K562 (cell line): ENCODE measurements around the gene IL34. TPM values are rescaled to one million over a fixed set of nuclear protein-coding genes. Genes with fewer than 3 reads are reported as not detected.

Source experiments
- ATAC-seq: fragments of 200-7000 bp; cut with Tn5 transposase; 3 replicates; pipeline ENCODE4 v1.9.1; 2020; ENCODE audit warnings: moderate library complexity
- BruUV-seq: library from RNA; stranded (reverse); fragments of 400-500 nt; replicated peaks from 2 replicates; lab custom pipeline; 2021; lab: Mats Ljungman, UMichigan
- CTCF ChIA-PET: fragments of 300-600 bp; formaldehyde crosslinking; extraction: SDS; loops from one replicate; lab custom pipeline; 2021; ENCODE audit warnings: low intra/inter-chr PET ratio; lab: Yijun Ruan, JAX
- POLR2A ChIA-PET: fragments of 300-600, 350-650 bp; sonication (Branson Sonifier 250); formaldehyde crosslinking; extraction: SDS; loops from one replicate; lab custom pipeline; 2021; ENCODE audit warnings: antibody characterized with exemption, inconsistent platforms; lab: Yijun Ruan, JAX
- DNase-seq, 4 experiments: peaks; one replicate each; pipeline versions ENCODE4 v3.0.0 to v3.0.0-alpha.2; 2011 to 2018; ENCODE audit warnings: low spot score in 3 of 4, mixed read lengths in 3 of 4; ENCODE audit errors: extremely low read depth in 1 of 4
- FAIRE-seq: peaks from 2 replicates; lab custom pipeline; 2011; peaks lifted over from hg19 to GRCh38; lab: Jason Lieb, UNC
- H2AFZ ChIP-seq: 2 replicates; pipeline ENCODE4 v1.6.0; 2011; ENCODE audit warnings: low read depth, low read length, control low read depth, inconsistent platforms
- H3K27ac ChIP-seq: fragments of 200-600 bp; 3 replicates; pipeline ENCODE4 v1.8.0; 2011; ENCODE audit warnings: low read depth, mild to moderate bottlenecking, control low read depth, inconsistent platforms, low read length, moderate library complexity, mixed read lengths; ENCODE audit errors: extremely low read depth
- H3K27me3 ChIP-seq, 2 experiments: fragments of 300-600 bp in 1 of 2; 2 replicates in 1 of 2; 3 replicates in 1 of 2; pipeline versions ENCODE4 v1.6.0 to v1.8.0; 2011; ENCODE audit warnings: inconsistent platforms in 2 of 2, low read length in 2 of 2, mild to moderate bottlenecking in 1 of 2, mixed read lengths in 1 of 2, moderate library complexity in 1 of 2; ENCODE audit not compliant: control insufficient read depth in 2 of 2, insufficient read depth in 2 of 2
- H3K36me3 ChIP-seq: fragments of 300-600 bp; 3 replicates; pipeline ENCODE4 v1.8.0; 2011; ENCODE audit warnings: mild to moderate bottlenecking, low read length, inconsistent platforms; ENCODE audit not compliant: control insufficient read depth, insufficient read depth
- H3K4me1 ChIP-seq, 2 experiments: fragments of 200-600 bp in 1 of 2; replicated peaks in 1 of 2; 2 replicates in 1 of 2; 3 replicates in 1 of 2; pipeline versions ENCODE4 v1.5.1 to v1.8.0; 2011; ENCODE audit warnings: inconsistent platforms in 2 of 2, low read length in 2 of 2, mild to moderate bottlenecking in 1 of 2, mixed read lengths in 1 of 2, moderate library complexity in 1 of 2; ENCODE audit not compliant: control insufficient read depth in 2 of 2, insufficient read depth in 2 of 2
- H3K4me2 ChIP-seq: 2 replicates; pipeline ENCODE4 v1.6.1; 2011; ENCODE audit warnings: low read length, control low read depth, inconsistent platforms, mixed read lengths; ENCODE audit not compliant: insufficient read depth
- H3K4me3 ChIP-seq: fragments of 200-600 bp; sonication (generic), shearing (Covaris generic); 2 replicates; pipeline ENCODE4 v1.5.1; 2016; ENCODE audit warnings: control low read depth, inconsistent platforms
- H3K79me2 ChIP-seq: fragments of 200-600 bp; 3 replicates; pipeline ENCODE4 v1.8.0; 2011; ENCODE audit warnings: low read length, inconsistent platforms; ENCODE audit not compliant: control insufficient read depth, insufficient read depth
- H3K9ac ChIP-seq, 2 experiments: 2 replicates each; pipeline versions ENCODE4 v1.6.0 to v1.6.1; 2011; ENCODE audit warnings: low read depth in 2 of 2, low read length in 2 of 2, control low read depth in 1 of 2, inconsistent platforms in 1 of 2, mild to moderate bottlenecking in 1 of 2, mixed read lengths in 1 of 2; ENCODE audit not compliant: insufficient read depth in 1 of 2
- H3K9me1 ChIP-seq: one replicate; pipeline ENCODE4 v1.6.0; 2011; ENCODE audit warnings: inconsistent platforms, mild to moderate bottlenecking, low read length, moderate library complexity; ENCODE audit not compliant: control insufficient read depth, insufficient read depth
- H3K9me3 ChIP-seq: replicated peaks from 2 replicates; pipeline ENCODE4 v1.5.1; 2011; ENCODE audit warnings: low read depth, low read length, inconsistent platforms; ENCODE audit not compliant: control insufficient read depth, insufficient read depth
- H4K20me1 ChIP-seq: replicated peaks from 2 replicates; pipeline ENCODE4 v1.6.1; 2011; ENCODE audit warnings: low read length, inconsistent platforms, mixed read lengths; ENCODE audit not compliant: control insufficient read depth, insufficient read depth
- GATAD2B ChIP-seq: fragments of 450-650 bp; IDR thresholded peaks from 2 replicates; pipeline ENCODE4 v1.6.1; 2017; ENCODE audit warnings: mild to moderate bottlenecking, borderline replicate concordance
- HMG20A ChIP-seq: fragments of 450-650 bp; formaldehyde crosslinking; conservative IDR thresholded peaks from 2 replicates; pipeline ENCODE4 v1.4.0; 2020; ENCODE audit warnings: mild to moderate bottlenecking, mixed read lengths
- PCBP1 ChIP-seq: fragments of 200-400 bp; formaldehyde crosslinking; IDR thresholded peaks from 2 replicates; pipeline ENCODE4 v1.6.1; 2018; ENCODE audit warnings: mild to moderate bottlenecking, low read depth, low read length; ENCODE audit not compliant: poor library complexity, severe bottlenecking
- PURB ChIP-seq: sonication (generic); formaldehyde crosslinking; IDR thresholded peaks from 2 replicates; pipeline ENCODE4 v1.9.0; 2021; ENCODE audit warnings: low read depth, mild to moderate bottlenecking, missing genetic modification reagents
- PYGO2 ChIP-seq: fragments of 450-650 bp; IDR thresholded peaks from 2 replicates; pipeline ENCODE4 v1.6.1; 2016; ENCODE audit warnings: mild to moderate bottlenecking, missing genetic modification characterization, moderate library complexity, missing compliant biosample characterization
- ZNF408 ChIP-seq: fragments of 250-450 bp; sonication (Bioruptor Pico); IDR thresholded peaks from 2 replicates; pipeline ENCODE4 v1.4.0; 2020; ENCODE audit warnings: low read depth, mild to moderate bottlenecking, moderate library complexity
- WGBS: fragments of 100-300 bp; shearing (Covaris generic); methylation state at CpG from one replicate; pipeline ENCODE4 v1.1.6; 2016; ENCODE audit warnings: low coverage, mixed read lengths; ENCODE audit not compliant: insufficient coverage; ENCODE audit errors: missing lambda C conversion rate; 5-methylcytosine and 5-hydroxymethylcytosine counted together
- in situ Hi-C: fragments of 300-500 bp; cut with MboI; formaldehyde crosslinking; loops from 4 replicates; pipeline ENCODE4 v1.15.0; 2018; ENCODE audit warnings: inconsistent platforms, mixed read lengths
- intact Hi-C: fragments of 100-400 bp; cut with micrococcal nuclease; formaldehyde crosslinking; loops from 2 replicates; pipeline ENCODE4 v1.14.2; 2022
- polyA plus RNA-seq, 8 experiments: library from polyadenylated mRNA; depleted of rRNA in 4 of 8; stranded (reverse) in 5 of 8; unstranded in 3 of 8; fragments of >200 nt; fragmentation: Nextera tagmentation in 2 of 8; fragmentation: Illumina TruSeq in 1 of 8; extraction: Ambion mirVana in 2 of 8; extraction: Trizol in 1 of 8; gene quantifications; 2 replicates each; pipeline versions ENCODE4 v1.2.1 to v1.2.3, GENCODE V29; 2011 to 2014; ENCODE audit warnings: inconsistent platforms in 1 of 8, missing spikeins in 1 of 8
- total RNA-seq, 7 experiments: library from RNA; depleted of rRNA in 6 of 7; stranded (reverse); fragments of >200 nt in 6 of 7; fragmentation: Illumina TruSeq in 2 of 7; extraction: Trizol in 2 of 7; gene quantifications; 2 replicates each; pipeline versions ENCODE4 v1.2.1 to v1.2.3, GENCODE V29; 2011 to 2021; ENCODE audit warnings: low replicate concordance in 1 of 7
- TF ChIP-seq, protein P1 (sequence below): fragments of 250-450 bp; sonication (Bioruptor Pico); IDR thresholded peaks from 2 replicates; pipeline ENCODE4 v1.5.0; 2020; ENCODE audit warnings: mild to moderate bottlenecking, borderline replicate concordance
- TF ChIP-seq, protein P2 (sequence below): fragments of 450-650 bp; formaldehyde crosslinking; IDR thresholded peaks from 2 replicates; pipeline ENCODE4 v1.4.0; 2020; ENCODE audit warnings: mild to moderate bottlenecking, mixed read lengths

IL34 gene
- total and polyA plus RNA-seq, 9 of the 15 experiments (the other 6 are each of a cell fraction or from before 2014, with no cell fraction given) = 0.07 to 0.18 (median 0.10) TPM; not detected in 6

DNA sequence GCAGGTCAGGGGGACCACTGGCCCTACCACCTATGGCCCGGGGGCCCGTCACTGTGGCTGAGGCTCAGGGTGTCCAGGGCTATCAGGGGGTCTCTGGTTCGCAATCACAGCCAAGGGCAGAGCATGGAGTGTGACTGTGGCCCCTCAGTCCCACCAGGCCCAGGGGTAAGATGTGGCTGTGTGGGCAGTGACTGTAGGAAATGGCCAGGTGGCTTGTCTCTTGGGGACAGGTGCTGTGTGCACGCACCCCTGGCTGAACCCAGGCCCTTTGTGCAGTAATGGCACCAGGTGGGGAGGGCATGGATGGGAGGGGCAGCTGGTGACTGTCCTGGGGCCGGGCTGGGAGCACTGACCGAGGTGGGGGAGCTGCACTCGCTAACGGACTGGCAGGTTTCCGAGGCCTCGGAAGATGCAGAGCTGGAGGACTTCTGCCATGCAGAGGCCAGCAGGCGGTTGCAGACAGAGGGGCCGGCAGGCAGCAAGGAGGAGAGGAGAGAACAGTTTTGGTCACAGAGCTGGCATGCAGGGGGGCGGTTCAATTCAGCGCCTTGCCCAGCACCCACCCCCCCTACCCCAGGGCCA lies 18.8 kb downstream of the IL34 start (continued):
- TF ChIP-seq, protein P1, sequence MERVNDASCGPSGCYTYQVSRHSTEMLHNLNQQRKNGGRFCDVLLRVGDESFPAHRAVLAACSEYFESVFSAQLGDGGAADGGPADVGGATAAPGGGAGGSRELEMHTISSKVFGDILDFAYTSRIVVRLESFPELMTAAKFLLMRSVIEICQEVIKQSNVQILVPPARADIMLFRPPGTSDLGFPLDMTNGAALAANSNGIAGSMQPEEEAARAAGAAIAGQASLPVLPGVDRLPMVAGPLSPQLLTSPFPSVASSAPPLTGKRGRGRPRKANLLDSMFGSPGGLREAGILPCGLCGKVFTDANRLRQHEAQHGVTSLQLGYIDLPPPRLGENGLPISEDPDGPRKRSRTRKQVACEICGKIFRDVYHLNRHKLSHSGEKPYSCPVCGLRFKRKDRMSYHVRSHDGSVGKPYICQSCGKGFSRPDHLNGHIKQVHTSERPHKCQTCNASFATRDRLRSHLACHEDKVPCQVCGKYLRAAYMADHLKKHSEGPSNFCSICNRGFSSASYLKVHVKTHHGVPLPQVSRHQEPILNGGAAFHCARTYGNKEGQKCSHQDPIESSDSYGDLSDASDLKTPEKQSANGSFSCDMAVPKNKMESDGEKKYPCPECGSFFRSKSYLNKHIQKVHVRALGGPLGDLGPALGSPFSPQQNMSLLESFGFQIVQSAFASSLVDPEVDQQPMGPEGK (CRISPR knock-in tag) = no peak
- no peak for TF ChIP-seq PCBP1
- no peak for TF ChIP-seq PYGO2 (tag)

DNA sequence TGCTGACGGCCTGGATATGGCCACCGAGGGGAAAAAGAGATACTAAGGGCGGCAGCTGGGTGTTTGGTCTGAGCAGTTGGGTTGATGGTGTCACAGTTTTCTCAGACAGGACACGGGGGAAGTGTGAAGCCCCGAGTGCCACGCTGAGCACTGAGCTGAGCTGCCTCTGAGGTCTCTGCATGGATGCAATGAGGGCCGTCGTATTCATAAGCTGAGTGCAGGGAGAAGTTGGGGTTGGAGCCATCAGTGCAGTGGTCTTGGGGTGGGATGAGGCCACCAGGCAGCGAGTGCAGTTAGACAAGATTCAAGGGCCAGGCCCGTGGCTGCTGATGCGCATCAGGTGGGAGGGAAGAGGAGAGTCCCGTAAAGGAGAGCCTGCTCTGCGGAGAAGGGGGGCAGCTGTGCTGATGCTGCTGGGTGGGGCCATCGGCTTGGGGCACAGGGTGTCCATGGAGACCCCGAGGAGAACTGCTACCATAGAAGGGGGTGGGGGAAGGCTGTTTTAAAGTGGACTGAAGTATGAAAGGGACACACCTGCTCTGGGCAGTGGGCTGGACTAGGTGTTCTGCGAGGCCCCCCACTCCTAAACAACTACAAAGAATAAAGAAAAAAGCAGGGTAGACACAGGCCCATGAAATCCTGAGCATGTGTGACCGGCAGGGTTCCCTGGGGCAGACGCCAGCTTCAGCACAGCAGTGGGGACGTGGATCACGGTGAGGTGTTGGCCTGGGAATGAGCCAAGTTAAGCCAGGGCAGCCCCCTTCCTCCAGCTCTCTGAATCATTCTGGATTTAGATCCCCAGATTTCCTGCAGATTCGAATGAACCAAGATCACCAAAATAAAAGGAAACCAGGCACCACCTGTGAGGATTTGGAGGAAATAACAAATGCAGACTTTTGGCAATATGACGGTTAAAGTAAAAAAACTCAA lies 19.7 kb downstream of the IL34 start:
- Histone ChIP-seq H3K36me3 (peaks cover 78% of the 10 kb centered on the region), H3K27ac (no peak overlapping the region), H3K27me3 (no peaks in the 10 kb centered on the region), H3K4me1 (peaks cover 0 to 25% of the 10 kb centered on the region in 2 experiments; a peak in 2 of 5 replicates), H3K79me2 (no peaks in the 10 kb centered on the region; the same call in 2 of the 3 replicates), H4K20me1 (no peaks in the 10 kb centered on the region), H2AFZ (no peak overlapping the region), H3K4me2 (no peak overlapping the region), H3K9ac (no peak overlapping the region), H3K9me3 (no peaks in the 10 kb centered on the region), H3K9me1 (no peaks in the 10 kb centered on the region), H3K4me3 (no peak overlapping the region)
- POLR2A ChIA-PET = interaction anchor here (0.8 to 1.5 kb wide), 4 partner anchors 10 to 169 kb away, joined by 3 to 5 read pairs (median 4); no protein-coding TSS in a partner anchor
- FAIRE-seq (no peak), ATAC-seq (no peak), DNase-seq (no peak)
- in situ Hi-C loops = no loop called here
- intact Hi-C loops = no loop called here
- WGBS = 89% methylated on average over 21 of the region's 22 CpGs
- CTCF ChIA-PET = no interaction called here
- BruUV-seq = no TSS peak
- TF ChIP-seq HMG20A (CRISPR knock-in tag) (no peak), PURB (CRISPR knock-in tag) (no peak), GATAD2B (no peak), ZNF408 (CRISPR knock-in tag) (no peak)
- TF ChIP-seq, protein P2, sequence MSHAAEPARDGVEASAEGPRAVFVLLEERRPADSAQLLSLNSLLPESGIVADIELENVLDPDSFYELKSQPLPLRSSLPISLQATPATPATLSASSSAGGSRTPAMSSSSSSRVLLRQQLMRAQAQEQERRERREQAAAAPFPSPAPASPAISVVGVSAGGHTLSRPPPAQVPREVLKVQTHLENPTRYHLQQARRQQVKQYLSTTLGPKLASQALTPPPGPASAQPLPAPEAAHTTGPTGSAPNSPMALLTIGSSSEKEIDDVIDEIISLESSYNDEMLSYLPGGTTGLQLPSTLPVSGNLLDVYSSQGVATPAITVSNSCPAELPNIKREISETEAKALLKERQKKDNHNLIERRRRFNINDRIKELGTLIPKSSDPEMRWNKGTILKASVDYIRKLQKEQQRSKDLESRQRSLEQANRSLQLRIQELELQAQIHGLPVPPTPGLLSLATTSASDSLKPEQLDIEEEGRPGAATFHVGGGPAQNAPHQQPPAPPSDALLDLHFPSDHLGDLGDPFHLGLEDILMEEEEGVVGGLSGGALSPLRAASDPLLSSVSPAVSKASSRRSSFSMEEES = no peak
